GM23338 (cell line): Measurements from ENCODE around the gene ELAC2. TPM values are rescaled to one million over a fixed set of nuclear protein-coding genes. Genes with fewer than 3 reads are reported as not detected.

Experiments used
- ATAC-seq: fragments of 200-7000 bp; cut with Tn5 transposase; 3 replicates; pipeline ENCODE4 v1.9.1; 2020
- DNase-seq: peaks from one replicate; pipeline ENCODE4 v3.0.0-alpha.2; 2015; ENCODE audit warnings: low spot score
- H2AFZ ChIP-seq: fragments of 200-600 bp; sonication (generic); 2 replicates; pipeline ENCODE4 v1.8.0; 2016; ENCODE audit warnings: antibody characterized with exemption, mild to moderate bottlenecking, moderate library complexity
- H3F3A ChIP-seq: fragments of 200-600 bp; sonication (generic); replicated peaks from 2 replicates; pipeline ENCODE4 v1.8.0; 2017; ENCODE audit warnings: antibody characterized with exemption, mixed run types, low read depth
- H3K27ac ChIP-seq: fragments of 200-600 bp; sonication (generic); 2 replicates; pipeline ENCODE4 v1.6.1; 2016; ENCODE audit warnings: low read depth
- H3K27me3 ChIP-seq: fragments of 200-600 bp; sonication (generic); 2 replicates; pipeline ENCODE4 v1.8.0; 2016; ENCODE audit warnings: mild to moderate bottlenecking, mixed run types, moderate library complexity; ENCODE audit not compliant: insufficient read depth
- H3K36me3 ChIP-seq: fragments of 200-600 bp; sonication (generic); 2 replicates; pipeline ENCODE4 v1.8.0; 2016; ENCODE audit warnings: mild to moderate bottlenecking; ENCODE audit not compliant: insufficient read depth
- H3K4me1 ChIP-seq: fragments of 200-600 bp; sonication (generic); 2 replicates; pipeline ENCODE4 v1.8.0; 2016; ENCODE audit warnings: mild to moderate bottlenecking, moderate library complexity; ENCODE audit not compliant: insufficient read depth
- H3K4me2 ChIP-seq: fragments of 200-600 bp; sonication (generic); 2 replicates; pipeline ENCODE4 v1.7.1; 2017; ENCODE audit warnings: mixed run types
- H3K4me3 ChIP-seq: fragments of 200-600 bp; sonication (generic); 2 replicates; pipeline ENCODE4 v1.6.1; 2016; ENCODE audit warnings: mixed run types
- H3K79me2 ChIP-seq: fragments of 200-600 bp; sonication (generic); replicated peaks from 2 replicates; pipeline ENCODE4 v1.8.0; 2017; ENCODE audit warnings: mild to moderate bottlenecking; ENCODE audit not compliant: insufficient read depth
- H3K9me2 ChIP-seq: fragments of 200-600 bp; sonication (generic); 2 replicates; pipeline ENCODE4 v1.8.0; 2017; ENCODE audit not compliant: insufficient read depth
- H4K20me1 ChIP-seq: fragments of 200-600 bp; sonication (generic); replicated peaks from 2 replicates; pipeline ENCODE4 v1.8.0; 2017; ENCODE audit warnings: mild to moderate bottlenecking; ENCODE audit not compliant: insufficient read depth
- H3K27ac Mint-ChIP-seq: 2 replicates; pipeline ENCODE4 v1.8.0; 2020; ENCODE audit warnings: inconsistent platforms, mild to moderate bottlenecking, moderate library complexity, mixed read lengths
- H3K27me3 Mint-ChIP-seq: 3 replicates; pipeline ENCODE4 v1.8.0; 2022; ENCODE audit warnings: low read depth, mild to moderate bottlenecking, moderate library complexity, mixed read lengths, inconsistent platforms; ENCODE audit not compliant: insufficient read depth, poor library complexity
- H3K36me3 Mint-ChIP-seq: 3 replicates; pipeline ENCODE4 v1.8.0; 2021; ENCODE audit warnings: low read depth, mild to moderate bottlenecking, inconsistent platforms, moderate library complexity, mixed read lengths
- H3K4me1 Mint-ChIP-seq: 3 replicates; pipeline ENCODE4 v1.8.0; 2020; ENCODE audit warnings: mild to moderate bottlenecking, inconsistent platforms, mixed read lengths
- H3K4me3 Mint-ChIP-seq: 3 replicates; pipeline ENCODE4 v1.8.0; 2021; ENCODE audit warnings: moderate library complexity, mild to moderate bottlenecking, inconsistent platforms, mixed read lengths
- H3K9me3 Mint-ChIP-seq: 3 replicates; pipeline ENCODE4 v1.8.0; 2020; ENCODE audit warnings: moderate library complexity, mild to moderate bottlenecking, inconsistent platforms, mixed read lengths
- CREB1 ChIP-seq: fragments of 250-450 bp; sonication (Bioruptor Pico); IDR thresholded peaks from 2 replicates; pipeline ENCODE4 v1.5.0; 2020; ENCODE audit warnings: low read depth, mild to moderate bottlenecking, moderate library complexity
- CTCF ChIP-seq, 2 experiments: fragments of 200-600 bp in 1 of 2; sonication (generic) in 1 of 2; conservative IDR thresholded peaks; 2 replicates each; pipeline versions ENCODE4 v1.5.1 to v1.6.1; 2016 to 2017; ENCODE audit warnings: antibody characterized with exemption in 2 of 2, low read depth in 2 of 2, mild to moderate bottlenecking in 2 of 2, moderate library complexity in 1 of 2
- EZH2 ChIP-seq: fragments of 200-600 bp; sonication (generic); IDR thresholded peaks from one replicate; pipeline ENCODE4 v1.8.0; 2017; ENCODE audit warnings: antibody characterized with exemption, mild to moderate bottlenecking, low read depth; ENCODE audit not compliant: unreplicated experiment
- JUNB ChIP-seq: IDR thresholded peaks from one replicate; pipeline ENCODE4 v1.6.1; 2016; ENCODE audit warnings: antibody characterized with exemption; ENCODE audit not compliant: unreplicated experiment
- NANOG ChIP-seq: IDR thresholded peaks from 2 replicates; pipeline ENCODE4 v1.6.1; 2016; ENCODE audit warnings: antibody characterized with exemption, borderline replicate concordance
- REST ChIP-seq: IDR thresholded peaks from one replicate; pipeline ENCODE4 v1.6.1; 2018; ENCODE audit warnings: antibody characterized with exemption; ENCODE audit not compliant: unreplicated experiment
- STAT1 ChIP-seq: IDR thresholded peaks from one replicate; pipeline ENCODE4 v1.6.1; 2016; ENCODE audit warnings: antibody characterized with exemption; ENCODE audit not compliant: unreplicated experiment
- ZNF114 ChIP-seq: fragments of 250-450 bp; sonication (Bioruptor Pico); IDR thresholded peaks from 2 replicates; pipeline ENCODE4 v1.5.0; 2020; ENCODE audit warnings: mild to moderate bottlenecking, moderate library complexity
- ZNF331 ChIP-seq: fragments of 250-450 bp; sonication (Bioruptor Pico); IDR thresholded peaks from 2 replicates; pipeline ENCODE4 v1.5.0; 2020; ENCODE audit warnings: low read depth, mild to moderate bottlenecking, moderate library complexity
- polyA plus RNA-seq: library from polyadenylated mRNA; unstranded; fragments of >200 nt; fragmentation: Nextera tagmentation; extraction: Ambion mirVana; gene quantifications from 2 replicates; pipeline ENCODE4 v1.2.1, GENCODE V29; 2016
- total RNA-seq: library from RNA; depleted of rRNA; stranded (reverse); fragments of >200 nt; shearing (Covaris generic); gene quantifications from 2 replicates; pipeline ENCODE4 v1.2.3, GENCODE V29; 2014

The ELAC2 gene
- total and polyA plus RNA-seq, 2 experiments from 2014 or later, result 49.9 to 203 TPM

GRCh38 chr17:13054666-13055065, 36.8 kb upstream of the ELAC2 start:
- no peaks in the 10 kb centered on the region for H3K79me2 ChIP-seq
- no peaks in the 10 kb centered on the region for H4K20me1 ChIP-seq
- H3K4me2 ChIP-seq, result no peak overlapping the region
- H3K9me2 ChIP-seq, result no peaks in the 10 kb centered on the region
- no peak for ATAC-seq
- Mint-ChIP-seq H3K4me1 (no peaks in the 10 kb centered on the region), H3K27ac (no peak overlapping the region), H3K9me3 (peaks cover 3% of the 10 kb centered on the region; the same call in 1 of the 3 replicates), H3K4me3 (no peak overlapping the region), H3K27me3 (peaks cover 9% of the 10 kb centered on the region), H3K36me3 (no peaks in the 10 kb centered on the region)
- DNase-seq, result no peak
- no peaks in the 10 kb centered on the region for H3K36me3 ChIP-seq
- H3K4me3 ChIP-seq, result no peak overlapping the region
- no peaks in the 10 kb centered on the region for H3F3A ChIP-seq
- 0 out of 2 replicates have a peak overlapping the region, but pooled peaks have one; percentile 4 for H2AFZ ChIP-seq
- no peaks in the 10 kb centered on the region for H3K27me3 ChIP-seq
- TF ChIP-seq JUNB, result no peak
- H3K27ac ChIP-seq, result no peak overlapping the region
- H3K4me1 ChIP-seq, result no peaks in the 10 kb centered on the region

- no peak for DNase-seq
- Histone ChIP-seq H3K79me2 (no peaks in the 10 kb centered on the region), H3K4me3 (no peak overlapping the region), H4K20me1 (no peaks in the 10 kb centered on the region), H2AFZ (no peak overlapping the region), H3K4me2 (no peak overlapping the region), H3K27me3 (no peaks in the 10 kb centered on the region), H3K9me2 (no peaks in the 10 kb centered on the region), H3K36me3 (no peaks in the 10 kb centered on the region), H3K4me1 (no peaks in the 10 kb centered on the region), H3F3A (no peaks in the 10 kb centered on the region), H3K27ac (no peak overlapping the region)
- H3K4me3 Mint-ChIP-seq, result no peak overlapping the region
- H3K4me1 Mint-ChIP-seq, result no peaks in the 10 kb centered on the region
- peaks cover 9% of the 10 kb centered on the region for H3K27me3 Mint-ChIP-seq
- no peak for TF ChIP-seq JUNB
- TF ChIP-seq EZH2, result no peak
- no peak for TF ChIP-seq CREB1
- TF ChIP-seq CTCF (conservative IDR thresholded peaks at IDR 0.05; ENCODE audit: low read depth in 2 of 2), result no peak
- no peak for TF ChIP-seq ZNF114 (CRISPR knock-in tag)
- TF ChIP-seq REST, result no peak
- TF ChIP-seq ZNF331 (CRISPR knock-in tag), result no peak
- no peak for TF ChIP-seq STAT1
- no peak for TF ChIP-seq NANOG
- no peak for ATAC-seq
- no peak overlapping the region for H3K27ac Mint-ChIP-seq
- H3K9me3 Mint-ChIP-seq, result no peaks in the 10 kb centered on the region; the same call in 2 of the 3 replicates
- H3K36me3 Mint-ChIP-seq, result no peaks in the 10 kb centered on the region
Observed at GRCh38 chr17:13051915-13052314, 34.1 kb upstream of the ELAC2 start.
